MCF 10A (cell line): ENCODE measurements around the gene RALGAPB. TPM values are rescaled to one million over a fixed set of nuclear protein-coding genes. Genes with fewer than 3 reads are reported as not detected.

Source experiments
- BruUV-seq: library from RNA; stranded (reverse); fragments of 400-500 nt; replicated peaks from 2 replicates; lab custom pipeline; 2021; lab: Mats Ljungman, UMichigan
- CTCF ChIA-PET: fragments of 300-600 bp; sonication (Branson Sonifier 250); formaldehyde crosslinking; extraction: SDS; loops from one replicate; lab custom pipeline; 2021; ENCODE audit warnings: antibody characterized with exemption, inconsistent platforms; lab: Yijun Ruan, JAX
- POLR2A ChIA-PET: fragments of 300-600, 350-650 bp; sonication (Branson Sonifier 250); formaldehyde crosslinking; extraction: SDS; loops from one replicate; lab custom pipeline; 2020; ENCODE audit warnings: antibody characterized with exemption, inconsistent platforms; lab: Yijun Ruan, JAX
- DNase-seq: peaks from one replicate; pipeline ENCODE4 v3.0.0-alpha.2; 2018; ENCODE audit not compliant: unreplicated experiment
- H3K27ac Mint-ChIP-seq: one replicate; pipeline ENCODE4 v1.8.0; 2022; ENCODE audit warnings: mild to moderate bottlenecking, low read depth, mixed read lengths; ENCODE audit not compliant: unreplicated experiment
- H3K27me3 Mint-ChIP-seq: one replicate; pipeline ENCODE4 v1.8.0; 2022; ENCODE audit warnings: mixed read lengths; ENCODE audit not compliant: insufficient read depth, unreplicated experiment
- H3K36me3 Mint-ChIP-seq: one replicate; pipeline ENCODE4 v1.8.0; 2022; ENCODE audit warnings: mild to moderate bottlenecking, moderate library complexity, mixed read lengths; ENCODE audit not compliant: insufficient read depth, unreplicated experiment
- H3K4me1 Mint-ChIP-seq: one replicate; pipeline ENCODE4 v1.8.0; 2022; ENCODE audit warnings: mixed read lengths; ENCODE audit not compliant: insufficient read depth, unreplicated experiment
- H3K4me3 Mint-ChIP-seq: one replicate; pipeline ENCODE4 v1.8.0; 2022; ENCODE audit warnings: mild to moderate bottlenecking, moderate library complexity, mixed read lengths; ENCODE audit not compliant: unreplicated experiment
- H3K9me3 Mint-ChIP-seq: one replicate; pipeline ENCODE4 v1.8.0; 2022; ENCODE audit warnings: mixed read lengths; ENCODE audit not compliant: unreplicated experiment
- CTCF ChIP-seq: fragments of 200-600 bp; IDR thresholded peaks from one replicate; pipeline ENCODE4 v1.8.0; 2022; ENCODE audit warnings: antibody characterized with exemption, mild to moderate bottlenecking; ENCODE audit not compliant: unreplicated experiment
- intact Hi-C: fragments of 100-400 bp; cut with micrococcal nuclease; formaldehyde crosslinking; loops from 2 replicates; pipeline ENCODE4 v1.14.1; 2022
- total RNA-seq: library from RNA; stranded (reverse); gene quantifications from 2 replicates; pipeline ENCODE4 v1.2.3, GENCODE V29; 2022

Gene RALGAPB
- total RNA-seq, 1 experiment from 2014 or later, result 33.8 TPM

DNA sequence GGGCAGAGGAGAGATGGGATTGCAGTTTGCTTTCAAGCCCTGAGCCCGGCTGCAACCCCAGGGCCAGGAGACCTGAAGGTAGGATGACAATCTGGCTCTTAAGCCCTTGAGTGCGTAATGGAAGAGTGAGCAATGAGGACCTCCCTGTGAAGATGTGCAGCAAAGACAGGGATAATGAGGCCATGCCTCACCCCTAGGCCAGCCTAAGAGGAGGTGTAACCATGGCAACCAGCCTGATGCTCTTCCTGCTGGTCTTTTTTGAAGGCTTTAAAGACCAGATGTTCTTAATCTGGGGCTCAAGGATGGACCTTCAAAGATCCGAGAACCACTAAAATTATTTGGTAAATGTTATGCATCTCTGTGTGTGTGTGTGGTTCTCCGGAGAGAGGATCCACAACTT, 137.2 kb downstream of the RALGAPB start:
- H3K4me3 Mint-ChIP-seq, result no peak overlapping the region
- H3K9me3 Mint-ChIP-seq, result no peaks in the 10 kb centered on the region
- ChIA-PET CTCF (interaction anchor here (0.5 to 1.6 kb wide), 5 partner anchors 23 to 285 kb away, joined by 3 to 5 read pairs (median 3); no protein-coding TSS in a partner anchor), POLR2A (no interaction called here)
- no peaks in the 10 kb centered on the region for H3K27me3 Mint-ChIP-seq
- intact Hi-C loops, result no loop called here
- DNase-seq, result no peak
- peaks cover 11% of the 10 kb centered on the region for H3K4me1 Mint-ChIP-seq
- no peak overlapping the region for H3K27ac Mint-ChIP-seq
- no TSS peak for BruUV-seq
- no peaks in the 10 kb centered on the region for H3K36me3 Mint-ChIP-seq
- no peak for TF ChIP-seq CTCF

DNA sequence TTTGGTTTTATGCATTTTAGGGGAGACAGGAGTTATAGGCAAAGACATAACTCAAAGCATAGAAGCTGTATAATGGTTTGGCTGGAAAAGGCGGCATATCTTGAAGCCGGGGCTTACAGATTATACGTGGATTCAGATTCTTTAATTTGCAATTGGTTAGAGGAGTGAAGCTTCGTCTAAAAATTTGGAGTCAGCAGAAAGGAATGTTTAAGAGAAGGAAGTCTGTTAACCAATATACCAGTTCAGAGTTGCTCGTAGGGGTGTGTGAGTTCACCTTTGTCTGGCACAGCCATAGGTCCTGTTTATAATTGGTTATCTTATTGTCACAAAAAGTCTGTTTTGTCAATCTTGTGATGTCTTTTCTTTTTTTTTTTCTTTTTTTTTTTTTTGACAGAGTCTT, 137.9 kb downstream of the RALGAPB start:
- CTCF ChIA-PET, result interaction anchor here (0.8 to 1.6 kb wide), 2 partner anchors 122 to 283 kb away, joined by 3 to 5 read pairs; no protein-coding TSS in a partner anchor
- no peak overlapping the region for H3K4me3 Mint-ChIP-seq
- BruUV-seq, result no TSS peak
- intact Hi-C loops, result no loop called here
- no peak for TF ChIP-seq CTCF
- no peak overlapping the region for H3K27ac Mint-ChIP-seq
- H3K36me3 Mint-ChIP-seq, result no peaks in the 10 kb centered on the region
- peaks cover 5% of the 10 kb centered on the region for H3K4me1 Mint-ChIP-seq
- POLR2A ChIA-PET, result no interaction called here
- no peaks in the 10 kb centered on the region for H3K9me3 Mint-ChIP-seq
- DNase-seq, result no peak
- no peaks in the 10 kb centered on the region for H3K27me3 Mint-ChIP-seq

- DNase-seq, result no peak
- Mint-ChIP-seq H3K27me3 (no peaks in the 10 kb centered on the region), H3K4me1 (peaks cover 15% of the 10 kb centered on the region), H3K4me3 (no peak overlapping the region), H3K9me3 (no peaks in the 10 kb centered on the region), H3K36me3 (no peaks in the 10 kb centered on the region), H3K27ac (no peak overlapping the region)
- POLR2A ChIA-PET, result interaction anchor here (0.7 to 3.3 kb wide), 3 partner anchors 9 to 1177 kb away, joined by 3 to 12 read pairs (median 3); no protein-coding TSS in a partner anchor
- BruUV-seq, result no TSS peak
- TF ChIP-seq CTCF, result no peak
- intact Hi-C loops, result no loop called here
- CTCF ChIA-PET, result interaction anchor here (0.6 to 1.8 kb wide), 5 partner anchors 21 to 655 kb away, joined by 3 to 10 read pairs (median 5); no protein-coding TSS in a partner anchor
Observed at GRCh38 chr20:38612751-38613515, 140.3 kb downstream of the RALGAPB start.

DNA sequence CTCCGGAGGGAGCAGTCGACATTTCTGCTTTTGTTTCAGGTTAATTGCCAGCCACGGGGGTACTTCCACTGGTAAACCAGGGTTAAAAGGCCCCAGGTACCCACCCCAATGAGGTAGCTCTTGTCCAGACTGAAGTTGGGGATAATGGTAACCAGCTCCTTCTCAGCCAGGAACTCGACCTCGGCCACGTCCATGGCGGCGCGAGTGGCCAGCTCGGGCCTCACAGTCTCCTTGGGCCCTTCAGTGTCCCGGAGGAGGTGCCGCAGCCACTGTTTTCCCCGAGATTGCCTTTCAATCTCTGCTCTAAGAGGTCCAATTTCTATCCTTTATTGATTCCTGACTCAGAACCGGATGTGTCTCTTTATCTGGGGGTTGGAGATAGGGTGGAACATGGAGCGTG, 142.6 kb downstream of the RALGAPB start:
- ChIA-PET CTCF (interaction anchor here (0.5 to 1.4 kb wide), 4 partner anchors 12 to 433 kb away, joined by 3 to 4 read pairs (median 4); no protein-coding TSS in a partner anchor), POLR2A (interaction anchor here (3.3 kb wide), 1 partner anchor 11 kb away, joined by 12 read pairs; no protein-coding TSS in a partner anchor)
- no peak overlapping the region for H3K4me3 Mint-ChIP-seq
- intact Hi-C loops, result no loop called here
- no peak for TF ChIP-seq CTCF
- H3K4me1 Mint-ChIP-seq, result peaks cover 15% of the 10 kb centered on the region
- peaks cover 12% of the 10 kb centered on the region for H3K27me3 Mint-ChIP-seq
- no peaks in the 10 kb centered on the region for H3K36me3 Mint-ChIP-seq
- no peak overlapping the region for H3K27ac Mint-ChIP-seq
- no peak for DNase-seq
- no peaks in the 10 kb centered on the region for H3K9me3 Mint-ChIP-seq
- BruUV-seq, result no TSS peak
